KMS-11 (cell line): ENCODE results near the gene KRT16.
"Not testable (repeated sequence)": the region's sequence is repeated elsewhere in the genome, so short reads cannot be mapped to it uniquely, and the experiment has no call there.

ENCODE experiments used
- H2AFZ ChIP-seq: fragments of 200-600 bp; sonication (generic); 2 replicates; pipeline ENCODE4 v1.6.1; 2016; ENCODE audit warnings: antibody characterized with exemption, mixed run types, low read depth
- H3K27ac ChIP-seq: fragments of 200-600 bp; sonication (generic); 2 replicates; pipeline ENCODE4 v1.6.1; 2016; ENCODE audit warnings: mild to moderate bottlenecking, mixed run types
- H3K27me3 ChIP-seq: fragments of 200-600 bp; sonication (generic); 2 replicates; pipeline ENCODE4 v1.6.1; 2017; ENCODE audit warnings: mild to moderate bottlenecking, low read depth, mixed run types, moderate library complexity; ENCODE audit not compliant: insufficient read depth
- H3K36me3 ChIP-seq: fragments of 200-600 bp; sonication (generic); 2 replicates; pipeline ENCODE4 v1.6.1; 2017; ENCODE audit warnings: mild to moderate bottlenecking, mixed run types; ENCODE audit not compliant: insufficient read depth
- H3K4me1 ChIP-seq: fragments of 200-600 bp; sonication (generic); 2 replicates; pipeline ENCODE4 v1.6.1; 2016; ENCODE audit warnings: mild to moderate bottlenecking, low read depth, mixed run types; ENCODE audit not compliant: poor library complexity, severe bottlenecking
- H3K4me2 ChIP-seq: fragments of 200-600 bp; sonication (generic); 2 replicates; pipeline ENCODE4 v1.7.0; 2016; ENCODE audit warnings: mild to moderate bottlenecking, mixed run types
- H3K4me3 ChIP-seq: fragments of 200-600 bp; sonication (generic); IDR thresholded peaks from 2 replicates; pipeline ENCODE4 v1.6.1; 2017; ENCODE audit warnings: low read depth, low read length, mixed read lengths; ENCODE audit not compliant: insufficient read depth
- H3K79me2 ChIP-seq: fragments of 200-600 bp; sonication (generic); 2 replicates; pipeline ENCODE4 v1.6.1; 2016; ENCODE audit warnings: low read depth, mixed run types; ENCODE audit not compliant: insufficient read depth
- H3K9ac ChIP-seq: fragments of 200-600 bp; sonication (generic); 2 replicates; pipeline ENCODE4 v1.6.1; 2016; ENCODE audit warnings: mild to moderate bottlenecking, mixed run types
- H4K20me1 ChIP-seq: fragments of 200-600 bp; sonication (generic); 2 replicates; pipeline ENCODE4 v1.6.1; 2016; ENCODE audit warnings: mild to moderate bottlenecking, mixed run types; ENCODE audit not compliant: insufficient read depth
- TF ChIP-seq, protein P1 (sequence below): fragments of 200-600 bp; sonication (generic); conservative IDR thresholded peaks from 2 replicates; pipeline ENCODE4 v1.6.1; 2017; ENCODE audit warnings: low read depth, mild to moderate bottlenecking, antibody characterized with exemption, low read length, moderate library complexity, mixed read lengths

KRT16 gene

DNA sequence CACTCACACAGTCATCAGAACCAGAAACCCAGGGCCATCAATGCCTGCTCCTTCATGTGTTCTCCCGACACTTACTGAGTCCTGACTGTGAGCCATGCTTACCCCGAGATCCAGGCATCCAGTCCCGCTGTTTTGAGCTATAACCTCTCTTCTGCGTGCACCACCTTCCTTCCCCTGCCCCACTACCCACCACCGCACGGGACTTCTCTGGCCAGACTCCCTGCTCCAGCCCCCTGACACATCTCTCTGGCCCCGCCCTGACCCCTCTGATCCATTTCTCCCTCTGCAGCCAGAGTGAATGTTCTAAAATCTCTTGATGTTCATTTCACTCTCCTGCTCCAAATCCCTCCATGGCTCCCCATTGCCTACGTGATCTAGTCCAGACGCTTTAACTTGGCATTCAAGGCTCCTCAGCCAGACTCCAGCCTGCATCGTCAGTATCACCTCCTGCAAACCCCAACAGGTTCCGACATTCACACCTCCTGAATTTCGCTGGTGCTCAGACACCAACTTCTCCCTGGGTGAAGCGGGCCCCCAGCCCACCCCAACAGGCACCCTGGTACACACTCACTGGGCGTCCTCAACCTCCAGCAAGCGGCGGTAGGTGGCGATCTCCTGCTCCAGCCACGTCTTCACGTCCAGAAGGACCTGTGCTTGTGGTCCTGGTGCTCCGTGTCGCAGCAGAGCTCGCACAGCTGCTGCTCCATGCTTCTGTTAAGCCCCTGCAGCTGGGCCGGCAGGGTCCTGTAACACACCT, 14.9 kb upstream of the KRT16 start:
- Histone ChIP-seq H3K27ac (no peak overlapping the region), H2AFZ (no peak overlapping the region), H3K9ac (no peak overlapping the region), H3K4me3 (no peak overlapping the region), H3K27me3 (peaks cover 68% of the 10 kb centered on the region), H3K36me3 (no peaks in the 10 kb centered on the region), H3K4me1 (no peaks in the 10 kb centered on the region), H4K20me1 (no peaks in the 10 kb centered on the region), H3K4me2 (no peak overlapping the region), H3K79me2 (no peaks in the 10 kb centered on the region)
- TF ChIP-seq, protein P1, sequence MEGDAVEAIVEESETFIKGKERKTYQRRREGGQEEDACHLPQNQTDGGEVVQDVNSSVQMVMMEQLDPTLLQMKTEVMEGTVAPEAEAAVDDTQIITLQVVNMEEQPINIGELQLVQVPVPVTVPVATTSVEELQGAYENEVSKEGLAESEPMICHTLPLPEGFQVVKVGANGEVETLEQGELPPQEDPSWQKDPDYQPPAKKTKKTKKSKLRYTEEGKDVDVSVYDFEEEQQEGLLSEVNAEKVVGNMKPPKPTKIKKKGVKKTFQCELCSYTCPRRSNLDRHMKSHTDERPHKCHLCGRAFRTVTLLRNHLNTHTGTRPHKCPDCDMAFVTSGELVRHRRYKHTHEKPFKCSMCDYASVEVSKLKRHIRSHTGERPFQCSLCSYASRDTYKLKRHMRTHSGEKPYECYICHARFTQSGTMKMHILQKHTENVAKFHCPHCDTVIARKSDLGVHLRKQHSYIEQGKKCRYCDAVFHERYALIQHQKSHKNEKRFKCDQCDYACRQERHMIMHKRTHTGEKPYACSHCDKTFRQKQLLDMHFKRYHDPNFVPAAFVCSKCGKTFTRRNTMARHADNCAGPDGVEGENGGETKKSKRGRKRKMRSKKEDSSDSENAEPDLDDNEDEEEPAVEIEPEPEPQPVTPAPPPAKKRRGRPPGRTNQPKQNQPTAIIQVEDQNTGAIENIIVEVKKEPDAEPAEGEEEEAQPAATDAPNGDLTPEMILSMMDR = no peak

- not testable (repeated sequence) for H3K36me3 ChIP-seq, H3K4me2 ChIP-seq, H3K9ac ChIP-seq, H2AFZ ChIP-seq, H4K20me1 ChIP-seq, H3K27ac ChIP-seq, H3K4me3 ChIP-seq, H3K4me1 ChIP-seq, H3K79me2 ChIP-seq
- peaks cover 74% of the 10 kb centered on the region for H3K27me3 ChIP-seq
These were observed 14.3 kb upstream of the KRT16 start for GRCh38 chr17:41626914-41627295.

GRCh38 chr17:41626028-41626913, 13.7 kb upstream of the KRT16 start:
- H2AFZ ChIP-seq, H3K4me2 ChIP-seq, H3K27ac ChIP-seq, H3K79me2 ChIP-seq, H4K20me1 ChIP-seq, H3K9ac ChIP-seq, H3K4me1 ChIP-seq, H3K4me3 ChIP-seq, H3K36me3 ChIP-seq: not testable (repeated sequence)
- peaks cover 80% of the 10 kb centered on the region for H3K27me3 ChIP-seq

GRCh38 chr17:41625602-41626001, 13.0 kb upstream of the KRT16 start:
- TF ChIP-seq, protein P1 = no peak
- Histone ChIP-seq H3K4me2 (no peak overlapping the region), H3K4me3 (no peak overlapping the region), H4K20me1 (no peaks in the 10 kb centered on the region), H2AFZ (no peak overlapping the region), H3K36me3 (no peaks in the 10 kb centered on the region), H3K9ac (no peak overlapping the region), H3K79me2 (no peaks in the 10 kb centered on the region), H3K4me1 (no peaks in the 10 kb centered on the region), H3K27ac (no peak overlapping the region), H3K27me3 (peaks cover 87% of the 10 kb centered on the region)

GRCh38 chr17:41624208-41625101, 11.9 kb upstream of the KRT16 start, which contains the start of gene KRT17:
Gene KRT17 (minus strand): TSS chr17:41624575. CDS start chr17:41624509, 66 bp downstream.
- Histone ChIP-seq H3K4me1 (no peaks in the 10 kb centered on the region), H2AFZ (no peak within 1 kb of the TSS), H3K27me3 (peaks cover 86% of the 10 kb centered on the region), H4K20me1 (no peaks in the 10 kb centered on the region), H3K4me2 (no peak within 1 kb of the TSS), H3K9ac (no peak within 1 kb of the TSS), H3K27ac (no peak within 1 kb of the TSS), H3K36me3 (no peaks in the 10 kb centered on the region), H3K4me3 (no peak within 1 kb of the TSS), H3K79me2 (no peaks in the 10 kb centered on the region)
- TF ChIP-seq, protein P1 = no peak

DNA sequence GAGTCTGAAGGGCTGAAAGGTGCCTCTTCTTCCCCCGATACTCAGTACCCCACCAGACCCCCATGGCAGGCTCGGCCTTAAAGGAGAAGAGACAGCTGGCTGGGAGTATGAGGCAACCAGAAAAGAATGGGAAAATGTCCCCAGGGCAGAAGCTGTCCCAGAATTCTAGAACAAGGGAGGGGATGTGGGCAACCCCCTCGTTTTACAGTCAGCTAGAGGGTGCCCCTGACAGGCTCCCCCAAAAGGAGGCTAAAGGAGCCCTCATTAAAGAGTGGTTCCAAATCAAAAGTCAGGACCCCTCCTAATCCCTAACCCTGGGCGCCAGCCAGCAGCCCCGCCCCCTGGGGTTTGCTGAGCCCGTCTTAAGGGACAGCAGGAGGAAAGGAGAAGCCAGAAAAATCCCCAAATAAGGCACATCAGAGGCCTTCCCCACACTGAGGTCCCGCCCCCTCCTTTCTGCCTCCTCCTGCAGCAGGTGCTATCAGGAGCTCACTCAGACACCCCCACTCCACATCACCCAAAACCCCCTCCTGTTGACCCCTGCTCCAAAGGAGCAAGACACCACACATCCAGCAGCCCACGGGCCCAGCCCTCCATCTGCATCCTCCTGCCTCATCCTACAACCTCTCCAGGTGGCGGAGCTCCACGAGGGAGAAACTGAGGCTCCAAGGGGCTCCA, 10.8 kb upstream of the KRT16 start:
- H3K4me2 ChIP-seq, H3K4me3 ChIP-seq, H3K9ac ChIP-seq, H3K36me3 ChIP-seq, H3K27ac ChIP-seq, H3K79me2 ChIP-seq, H4K20me1 ChIP-seq, H2AFZ ChIP-seq, H3K4me1 ChIP-seq: not testable (repeated sequence)
- peaks cover 92% of the 10 kb centered on the region for H3K27me3 ChIP-seq
